ENCODE data around the gene CCNA1. TPM values are rescaled to one million over a fixed set of nuclear protein-coding genes. Genes with fewer than 3 reads are reported as not detected.

Gene CCNA1
- total and polyA plus RNA-seq, 10 of the 15 experiments (the other 5 are each of a cell fraction or from before 2014, with no cell fraction given), result 0.38 to 6.0 (median 1.1) TPM

DNA sequence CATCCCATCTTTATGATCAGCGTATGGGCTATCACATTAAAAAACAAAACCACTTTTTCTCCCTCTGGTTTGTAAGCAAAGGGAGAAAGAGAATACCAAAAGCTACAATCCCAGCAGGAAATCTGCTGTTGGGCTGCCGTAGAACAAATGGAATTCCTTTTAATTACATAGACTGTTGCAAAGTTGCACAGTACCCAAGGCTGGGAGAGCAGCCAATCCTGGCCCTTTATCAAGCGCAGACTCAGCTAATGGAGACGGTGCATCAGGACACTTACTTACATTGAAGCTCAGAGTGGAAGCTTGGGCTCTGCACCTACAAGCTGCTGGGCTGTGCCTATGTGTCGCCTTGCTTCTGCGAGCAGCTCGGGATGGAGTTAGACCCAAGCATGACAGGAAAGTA lies 15.2 kb downstream of the CCNA1 start:
- Histone ChIP-seq H3K27ac (ENCODE audit: control insufficient read depth, insufficient read depth) (no peak overlapping the region), H3K9ac (ENCODE audit: control insufficient read depth, insufficient read depth, low read length) (no peak overlapping the region), H3K27me3 (replicated peaks in 1 of 2; ENCODE audit: control insufficient read depth in 2 of 2, insufficient read depth in 2 of 2, low read length in 1 of 2) (peaks cover 0 to 2% of the 10 kb centered on the region in 2 experiments; a peak in 1 of 4 replicates), H3K36me3 (ENCODE audit: control insufficient read depth in 2 of 2, insufficient read depth in 2 of 2, low read length in 1 of 2) (no peaks in the 10 kb centered on the region), H3K9me3 (replicated peaks; ENCODE audit: control insufficient read depth, insufficient read depth, low read length) (no peaks in the 10 kb centered on the region), H2AFZ (ENCODE audit: control insufficient read depth, low read depth, low read length) (no peak overlapping the region), H3K79me2 (ENCODE audit: control insufficient read depth, insufficient read depth, low read length) (no peaks in the 10 kb centered on the region), H4K20me1 (ENCODE audit: control insufficient read depth, insufficient read depth) (no peaks in the 10 kb centered on the region), H3K4me1 (ENCODE audit: control insufficient read depth, insufficient read depth, low read length) (no peaks in the 10 kb centered on the region), H3K4me3 (no peak overlapping the region), H3K4me2 (ENCODE audit: control insufficient read depth, insufficient read depth) (no peak overlapping the region)
- TF ChIP-seq NFYB (IDR thresholded peaks at IDR 0.05; ENCODE audit: insufficient read depth, low read depth, low read length) (no peak), MXI1 (IDR thresholded peaks at IDR 0.05; ENCODE audit: low read depth, low read length) (no peak), CHD1 (IDR thresholded peaks at IDR 0.05; ENCODE audit: low read depth, low read length) (no peak), SIN3A (IDR thresholded peaks at IDR 0.05; ENCODE audit: low read depth, low read length) (no peak)
- TF ChIP-seq, protein P1, sequence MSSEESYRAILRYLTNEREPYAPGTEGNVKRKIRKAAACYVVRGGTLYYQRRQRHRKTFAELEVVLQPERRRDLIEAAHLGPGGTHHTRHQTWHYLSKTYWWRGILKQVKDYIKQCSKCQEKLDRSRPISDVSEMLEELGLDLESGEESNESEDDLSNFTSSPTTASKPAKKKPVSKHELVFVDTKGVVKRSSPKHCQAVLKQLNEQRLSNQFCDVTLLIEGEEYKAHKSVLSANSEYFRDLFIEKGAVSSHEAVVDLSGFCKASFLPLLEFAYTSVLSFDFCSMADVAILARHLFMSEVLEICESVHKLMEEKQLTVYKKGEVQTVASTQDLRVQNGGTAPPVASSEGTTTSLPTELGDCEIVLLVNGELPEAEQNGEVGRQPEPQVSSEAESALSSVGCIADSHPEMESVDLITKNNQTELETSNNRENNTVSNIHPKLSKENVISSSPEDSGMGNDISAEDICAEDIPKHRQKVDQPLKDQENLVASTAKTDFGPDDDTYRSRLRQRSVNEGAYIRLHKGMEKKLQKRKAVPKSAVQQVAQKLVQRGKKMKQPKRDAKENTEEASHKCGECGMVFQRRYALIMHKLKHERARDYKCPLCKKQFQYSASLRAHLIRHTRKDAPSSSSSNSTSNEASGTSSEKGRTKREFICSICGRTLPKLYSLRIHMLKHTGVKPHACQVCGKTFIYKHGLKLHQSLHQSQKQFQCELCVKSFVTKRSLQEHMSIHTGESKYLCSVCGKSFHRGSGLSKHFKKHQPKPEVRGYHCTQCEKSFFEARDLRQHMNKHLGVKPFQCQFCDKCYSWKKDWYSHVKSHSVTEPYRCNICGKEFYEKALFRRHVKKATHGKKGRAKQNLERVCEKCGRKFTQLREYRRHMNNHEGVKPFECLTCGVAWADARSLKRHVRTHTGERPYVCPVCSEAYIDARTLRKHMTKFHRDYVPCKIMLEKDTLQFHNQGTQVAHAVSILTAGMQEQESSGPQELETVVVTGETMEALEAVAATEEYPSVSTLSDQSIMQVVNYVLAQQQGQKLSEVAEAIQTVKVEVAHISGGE (CRISPR knock-in tag; IDR thresholded peaks at IDR 0.05), result no peak
- TF ChIP-seq, protein P2, sequence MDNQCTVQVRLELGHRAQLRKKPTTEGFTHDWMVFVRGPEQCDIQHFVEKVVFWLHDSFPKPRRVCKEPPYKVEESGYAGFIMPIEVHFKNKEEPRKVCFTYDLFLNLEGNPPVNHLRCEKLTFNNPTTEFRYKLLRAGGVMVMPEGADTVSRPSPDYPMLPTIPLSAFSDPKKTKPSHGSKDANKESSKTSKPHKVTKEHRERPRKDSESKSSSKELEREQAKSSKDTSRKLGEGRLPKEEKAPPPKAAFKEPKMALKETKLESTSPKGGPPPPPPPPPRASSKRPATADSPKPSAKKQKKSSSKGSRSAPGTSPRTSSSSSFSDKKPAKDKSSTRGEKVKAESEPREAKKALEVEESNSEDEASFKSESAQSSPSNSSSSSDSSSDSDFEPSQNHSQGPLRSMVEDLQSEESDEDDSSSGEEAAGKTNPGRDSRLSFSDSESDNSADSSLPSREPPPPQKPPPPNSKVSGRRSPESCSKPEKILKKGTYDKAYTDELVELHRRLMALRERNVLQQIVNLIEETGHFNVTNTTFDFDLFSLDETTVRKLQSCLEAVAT (IDR thresholded peaks at IDR 0.05), result no peak
- TF ChIP-seq, protein P3, sequence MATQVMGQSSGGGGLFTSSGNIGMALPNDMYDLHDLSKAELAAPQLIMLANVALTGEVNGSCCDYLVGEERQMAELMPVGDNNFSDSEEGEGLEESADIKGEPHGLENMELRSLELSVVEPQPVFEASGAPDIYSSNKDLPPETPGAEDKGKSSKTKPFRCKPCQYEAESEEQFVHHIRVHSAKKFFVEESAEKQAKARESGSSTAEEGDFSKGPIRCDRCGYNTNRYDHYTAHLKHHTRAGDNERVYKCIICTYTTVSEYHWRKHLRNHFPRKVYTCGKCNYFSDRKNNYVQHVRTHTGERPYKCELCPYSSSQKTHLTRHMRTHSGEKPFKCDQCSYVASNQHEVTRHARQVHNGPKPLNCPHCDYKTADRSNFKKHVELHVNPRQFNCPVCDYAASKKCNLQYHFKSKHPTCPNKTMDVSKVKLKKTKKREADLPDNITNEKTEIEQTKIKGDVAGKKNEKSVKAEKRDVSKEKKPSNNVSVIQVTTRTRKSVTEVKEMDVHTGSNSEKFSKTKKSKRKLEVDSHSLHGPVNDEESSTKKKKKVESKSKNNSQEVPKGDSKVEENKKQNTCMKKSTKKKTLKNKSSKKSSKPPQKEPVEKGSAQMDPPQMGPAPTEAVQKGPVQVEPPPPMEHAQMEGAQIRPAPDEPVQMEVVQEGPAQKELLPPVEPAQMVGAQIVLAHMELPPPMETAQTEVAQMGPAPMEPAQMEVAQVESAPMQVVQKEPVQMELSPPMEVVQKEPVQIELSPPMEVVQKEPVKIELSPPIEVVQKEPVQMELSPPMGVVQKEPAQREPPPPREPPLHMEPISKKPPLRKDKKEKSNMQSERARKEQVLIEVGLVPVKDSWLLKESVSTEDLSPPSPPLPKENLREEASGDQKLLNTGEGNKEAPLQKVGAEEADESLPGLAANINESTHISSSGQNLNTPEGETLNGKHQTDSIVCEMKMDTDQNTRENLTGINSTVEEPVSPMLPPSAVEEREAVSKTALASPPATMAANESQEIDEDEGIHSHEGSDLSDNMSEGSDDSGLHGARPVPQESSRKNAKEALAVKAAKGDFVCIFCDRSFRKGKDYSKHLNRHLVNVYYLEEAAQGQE (IDR thresholded peaks at IDR 0.05; ENCODE audit: low read depth, low read length), result no peak
- RAD21 ChIA-PET (ENCODE audit: unreplicated experiment), result no interaction called here
- SMC1A ChIA-PET (ENCODE audit: uncharacterized antibody, unreplicated experiment), result interaction anchor here (0.6 to 1.2 kb wide), 3 partner anchors 29 to 716 kb away, joined by 3 read pairs; no protein-coding TSS in a partner anchor
- intact Hi-C loops (cut with micrococcal nuclease; ENCODE audit: unreplicated experiment), result no loop called here
- CTCF ChIA-PET, result interaction anchor here (0.8 kb wide), 1 partner anchor 29 kb away, joined by 3 read pairs; no protein-coding TSS in a partner anchor
- POLR2A ChIA-PET, result no interaction called here
- FAIRE-seq, result no peak
- ATAC-seq, result no peak
- DNase-seq (ENCODE audit: low read depth, low spot score), result no peak
- 36% methylated on average over 7 of the region's 7 CpGs for WGBS (ENCODE audit: insufficient coverage, insufficient replicate concordance, low lambda C conversion rate, missing lambda C conversion rate)
- no TSS peak for BruUV-seq (replicated peaks)
- in situ Hi-C loops (cut with MboI), result no loop called here

All from GM12878 (cell line).